SKM-1 (cell line): ENCODE data around the gene GRID1.

Experiments used
- DNase-seq: peaks from one replicate; lab custom pipeline; 2025; ENCODE audit not compliant: unreplicated experiment; lab: John Stamatoyannopoulos, UW

Gene GRID1

DNA sequence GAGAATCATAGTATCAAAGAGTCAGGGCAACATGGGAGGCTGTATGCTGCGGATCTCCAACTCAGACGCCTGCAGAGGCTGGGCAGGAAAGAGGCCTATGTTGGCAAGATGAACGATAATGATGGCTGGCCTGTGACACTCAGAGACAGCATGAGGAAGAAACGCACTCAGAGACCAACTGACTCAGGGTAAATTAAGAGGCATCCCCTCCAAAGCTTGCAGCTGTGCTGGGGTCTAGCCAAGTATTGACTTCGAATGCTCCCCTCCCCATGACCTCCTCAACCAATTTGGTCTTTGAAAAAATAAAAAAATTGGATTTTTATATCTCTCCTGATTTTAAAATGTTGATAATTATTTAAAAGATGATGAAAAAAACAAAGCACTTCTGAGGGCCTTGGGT lies 718.9 kb downstream of the GRID1 start:
- DNase-seq = no peak

DNA sequence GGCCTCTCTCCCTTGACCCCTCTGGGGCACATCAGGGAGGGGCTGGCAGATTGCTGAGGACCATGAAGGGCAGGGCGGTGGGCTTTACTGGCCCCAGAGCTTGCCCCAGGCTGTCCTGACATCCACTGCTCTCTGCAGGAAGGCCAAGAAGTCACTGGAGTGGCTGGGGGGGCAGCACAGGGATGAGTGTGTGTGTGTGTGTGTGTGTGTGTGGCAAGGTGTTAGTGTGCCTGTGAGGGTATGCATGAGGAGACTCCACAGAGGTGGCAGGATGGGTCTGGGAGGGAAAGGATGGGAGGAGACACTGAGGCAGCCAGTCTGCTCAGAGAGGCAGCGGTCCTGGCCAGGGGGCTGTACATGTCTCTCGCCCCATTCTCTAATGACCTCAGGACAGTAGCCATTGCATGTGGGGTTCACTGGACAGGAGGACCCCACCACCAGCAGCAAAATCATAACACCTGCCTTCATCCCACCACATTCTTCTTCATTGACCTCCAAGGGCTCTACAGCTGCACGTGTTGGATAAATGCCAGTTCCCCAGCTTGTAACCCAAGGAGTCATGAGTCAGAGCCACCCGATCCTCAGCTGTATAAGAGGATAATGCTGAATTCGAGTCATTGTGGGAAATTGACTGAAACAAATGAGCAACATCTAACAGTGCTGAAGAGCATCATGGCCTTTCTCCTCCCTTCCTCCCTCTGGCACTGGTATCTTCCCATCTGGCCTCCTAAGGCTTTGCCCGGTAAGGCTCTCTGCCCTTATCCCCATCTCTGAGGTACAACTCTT lies 720.5 kb downstream of the GRID1 start:
- no peak for DNase-seq

DNA sequence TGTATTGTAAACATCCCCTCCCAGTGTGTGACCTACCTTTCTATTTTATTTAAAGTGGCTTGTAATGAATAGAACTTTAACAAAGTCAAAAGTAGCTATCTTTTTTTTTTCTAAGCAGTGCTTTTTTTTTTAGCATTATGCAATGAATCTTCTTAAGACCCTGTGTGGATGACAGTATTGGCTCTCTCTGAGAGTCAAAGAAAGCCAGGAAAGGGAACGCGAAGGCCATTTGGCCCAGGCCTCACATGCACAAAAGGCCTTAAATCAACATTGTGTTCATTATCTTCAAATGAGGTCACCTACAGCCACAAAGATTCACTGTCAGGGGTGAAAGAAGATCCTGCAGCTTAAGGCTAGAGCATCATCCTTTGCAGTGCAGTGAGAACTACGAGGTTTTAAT lies 721.5 kb downstream of the GRID1 start:
- DNase-seq = no peak

DNA sequence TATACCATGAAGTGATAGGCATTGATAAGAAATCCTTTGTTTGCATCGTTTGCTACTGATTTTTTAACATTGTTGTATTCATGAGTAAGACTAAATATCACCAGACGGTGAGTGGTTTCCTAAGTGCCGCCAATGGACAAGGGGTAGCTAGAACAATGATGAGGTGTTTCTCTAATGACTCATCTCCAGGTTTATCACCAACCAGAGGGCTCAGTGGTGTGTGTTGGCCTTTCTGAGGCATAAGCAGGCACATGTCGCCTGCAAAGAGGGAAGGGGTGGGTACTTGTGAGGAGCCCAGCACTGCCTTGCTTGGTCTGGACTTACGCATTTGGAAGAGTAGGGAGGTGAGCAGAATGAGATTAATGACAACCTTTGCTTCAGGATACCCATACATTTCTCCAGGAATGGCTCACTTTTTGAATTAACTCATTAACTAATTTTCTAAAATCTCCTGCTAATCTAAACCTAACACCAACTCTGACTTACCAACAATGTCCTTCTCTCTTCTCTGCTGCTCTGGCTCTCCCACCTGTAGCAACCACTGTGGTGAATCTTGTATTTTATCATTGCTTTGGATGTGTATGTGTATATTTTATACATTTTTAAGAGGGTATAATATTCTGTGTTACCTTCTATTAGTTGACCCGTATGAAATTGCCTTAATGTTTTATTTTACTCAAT lies 722.6 kb downstream of the GRID1 start:
- DNase-seq = no peak

DNA sequence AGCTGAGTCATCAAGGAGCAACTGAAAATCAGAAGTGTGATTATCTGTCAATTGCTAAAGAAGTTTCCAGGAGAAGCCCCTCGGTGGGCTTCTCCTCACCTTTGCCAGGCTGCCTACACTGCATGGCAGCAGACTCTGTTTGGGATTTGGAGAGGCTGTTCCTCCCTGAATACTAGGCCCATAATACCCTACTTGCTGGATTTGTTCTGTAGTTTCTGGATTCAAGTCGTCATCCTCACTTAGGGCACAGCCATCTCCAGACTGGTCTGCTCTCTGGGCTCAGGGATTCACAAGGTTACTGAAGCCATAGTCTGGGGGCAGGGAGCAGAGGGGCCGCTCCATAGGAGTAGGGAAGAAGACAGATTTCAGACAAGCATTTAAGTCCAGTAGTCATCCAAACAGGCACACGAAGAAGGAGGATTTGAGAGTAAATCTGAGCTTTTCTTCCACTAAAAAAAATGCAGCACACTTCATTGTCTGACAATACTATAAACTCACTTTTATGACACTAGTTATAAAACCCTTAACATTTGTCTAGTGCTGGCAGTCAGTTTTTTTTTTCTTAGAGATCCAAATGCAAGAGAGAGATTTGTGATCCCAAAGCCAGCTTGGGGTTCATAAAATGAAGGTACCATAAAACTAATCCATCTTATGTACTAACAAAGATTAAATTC lies 723.3 kb downstream of the GRID1 start:
- no peak for DNase-seq

DNA sequence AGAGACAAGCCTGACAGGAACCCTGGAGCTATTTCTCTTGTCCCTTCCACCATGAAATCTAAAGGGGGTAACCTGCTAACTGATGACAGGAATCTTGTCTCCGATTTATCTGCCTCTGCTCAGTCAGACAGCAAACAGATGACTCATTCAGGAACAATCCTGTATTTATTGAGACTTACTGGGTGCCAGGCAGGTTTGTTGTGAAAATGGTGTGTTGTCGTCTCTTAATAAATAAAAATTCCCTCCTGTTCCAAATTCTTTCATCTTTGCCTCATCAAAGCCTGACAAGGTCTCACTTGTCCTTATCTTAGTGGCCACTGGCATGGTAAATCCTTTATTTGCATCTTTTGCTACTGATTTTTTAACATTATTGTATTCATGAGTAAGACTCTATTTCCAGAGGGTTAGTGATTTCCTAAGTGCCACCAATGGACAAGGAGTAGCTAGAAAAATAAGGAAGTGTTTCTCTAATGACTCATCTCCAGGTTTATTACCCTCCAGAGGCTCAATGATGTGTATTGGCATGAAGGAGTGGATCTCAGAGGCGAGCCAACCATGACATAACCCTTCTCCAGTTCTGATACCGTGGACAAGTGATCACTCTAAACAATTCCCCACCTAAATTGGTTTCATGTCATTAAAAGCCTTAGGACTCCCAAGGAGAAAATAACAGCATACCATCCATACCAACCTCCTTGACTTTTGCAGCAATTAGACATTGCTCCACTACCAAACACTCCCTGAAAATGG lies 724.0 kb downstream of the GRID1 start:
- DNase-seq = no peak

DNA sequence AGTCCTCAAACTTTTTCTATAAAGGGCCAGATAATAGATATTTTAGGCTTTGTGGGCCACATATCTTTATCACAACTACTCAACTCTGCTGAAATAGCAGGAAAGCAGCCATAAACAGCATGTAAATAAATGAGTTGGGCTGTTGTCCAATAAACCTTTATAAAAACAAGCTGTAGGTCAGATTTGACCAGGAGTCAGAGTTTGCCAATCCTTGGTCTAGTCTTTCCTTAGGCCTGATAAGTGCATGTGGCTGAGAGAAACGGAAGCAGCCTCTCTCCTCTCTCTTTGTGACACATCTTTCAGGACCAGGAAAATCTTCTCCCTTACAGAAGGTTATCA lies 724.5 kb downstream of the GRID1 start:
- no peak for DNase-seq

DNA sequence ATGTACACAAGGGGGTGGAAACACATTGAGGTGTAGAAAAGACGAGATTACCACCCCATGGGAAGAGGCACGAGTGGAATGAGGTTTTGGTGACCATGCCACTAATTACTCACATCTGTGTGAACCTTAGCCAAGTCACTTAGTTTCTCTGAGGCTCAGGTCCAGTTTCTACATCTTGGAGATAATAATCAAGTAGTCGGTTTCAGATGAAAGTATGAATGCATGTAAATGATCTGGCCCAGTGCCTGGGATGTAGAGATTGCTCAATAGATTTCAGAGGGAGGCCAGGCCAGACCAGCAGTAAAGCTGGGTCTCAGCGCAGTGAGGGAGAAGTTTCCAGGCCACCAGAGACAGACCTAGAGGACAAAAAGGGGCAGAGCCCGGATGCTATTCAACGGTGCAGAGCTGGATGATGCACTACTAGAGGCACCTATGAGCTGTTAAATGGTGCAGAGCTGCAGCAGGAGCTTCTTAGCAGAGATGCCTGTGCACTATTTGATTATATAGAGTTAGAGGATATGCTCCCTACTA lies 725.1 kb downstream of the GRID1 start:
- no peak for DNase-seq

DNA sequence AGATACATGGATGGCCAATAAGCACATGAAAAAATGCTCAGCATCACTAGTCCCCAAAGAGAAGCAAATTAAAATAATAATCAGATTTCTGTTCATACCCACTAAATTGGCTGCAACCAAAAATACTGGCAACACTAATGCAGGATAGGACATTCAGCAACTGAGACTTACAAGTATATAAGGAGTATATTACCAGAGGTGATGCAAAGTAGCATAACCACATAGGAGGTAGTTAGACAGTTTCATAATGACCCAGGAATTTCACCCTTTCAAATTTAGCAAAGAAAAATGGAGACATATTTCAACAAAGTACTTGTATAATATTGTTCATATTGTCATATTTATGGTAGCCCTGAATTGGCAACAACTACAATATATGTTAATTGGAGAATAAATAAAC lies 727.8 kb downstream of the GRID1 start:
- no peak for DNase-seq

DNA sequence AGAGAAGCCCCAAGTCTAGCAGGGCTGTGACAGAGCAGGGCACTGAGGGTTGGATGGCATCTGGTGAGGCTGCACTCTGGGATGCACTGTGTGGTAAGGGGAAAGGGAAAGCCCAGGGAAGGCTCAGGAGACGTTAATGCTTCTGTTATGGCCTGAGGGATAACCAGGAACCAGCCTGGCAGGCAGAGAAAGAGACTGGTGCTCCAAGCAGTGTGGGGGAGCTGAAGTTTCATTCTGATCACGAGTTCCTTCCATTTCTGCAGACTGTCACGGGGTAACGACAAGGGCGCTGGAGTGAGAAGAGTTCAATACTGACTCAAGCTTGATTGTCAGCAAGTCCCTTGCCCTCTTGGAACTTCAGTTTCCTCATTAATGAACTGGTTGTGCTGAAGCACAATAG lies 730.9 kb downstream of the GRID1 start:
- DNase-seq = no peak

DNA sequence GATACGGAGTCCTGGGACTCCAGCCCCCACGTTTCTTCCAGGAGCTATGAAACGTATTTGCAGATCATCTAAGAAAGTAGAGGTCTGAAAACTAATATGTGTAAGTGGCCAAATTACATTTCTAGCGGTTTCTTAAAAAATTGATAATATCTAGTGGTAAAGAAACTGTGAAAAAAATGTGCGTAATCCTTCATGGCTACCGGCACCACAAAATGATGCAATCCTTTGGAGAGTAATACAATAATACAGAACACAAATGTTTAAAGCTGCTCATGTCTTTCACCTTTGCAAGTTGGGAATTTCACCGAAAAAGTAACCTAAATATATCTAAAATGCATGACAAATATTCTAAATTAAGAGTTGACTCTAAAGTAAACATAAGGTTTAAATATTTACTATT lies 742.1 kb downstream of the GRID1 start:
- DNase-seq = no peak

DNA sequence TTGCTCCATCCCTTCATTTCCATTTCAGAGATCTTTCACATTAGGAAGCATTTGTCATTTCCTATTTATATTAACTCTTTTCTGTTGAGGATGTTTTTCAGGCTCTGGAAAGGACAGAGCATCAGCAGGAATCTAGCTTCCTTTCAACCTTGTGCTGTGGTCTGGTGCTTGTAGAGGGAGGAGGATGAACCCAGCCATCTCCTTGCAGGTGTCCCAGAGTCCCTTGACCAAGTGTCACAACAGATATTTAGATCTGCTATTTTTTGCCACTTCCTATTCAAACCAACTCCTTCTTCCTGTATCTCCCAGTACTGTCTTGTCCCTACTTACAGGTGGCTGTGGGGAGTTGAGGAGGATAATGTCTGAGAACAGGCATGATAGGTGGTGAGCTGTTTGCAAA lies 742.8 kb downstream of the GRID1 start:
- DNase-seq = no peak

DNA sequence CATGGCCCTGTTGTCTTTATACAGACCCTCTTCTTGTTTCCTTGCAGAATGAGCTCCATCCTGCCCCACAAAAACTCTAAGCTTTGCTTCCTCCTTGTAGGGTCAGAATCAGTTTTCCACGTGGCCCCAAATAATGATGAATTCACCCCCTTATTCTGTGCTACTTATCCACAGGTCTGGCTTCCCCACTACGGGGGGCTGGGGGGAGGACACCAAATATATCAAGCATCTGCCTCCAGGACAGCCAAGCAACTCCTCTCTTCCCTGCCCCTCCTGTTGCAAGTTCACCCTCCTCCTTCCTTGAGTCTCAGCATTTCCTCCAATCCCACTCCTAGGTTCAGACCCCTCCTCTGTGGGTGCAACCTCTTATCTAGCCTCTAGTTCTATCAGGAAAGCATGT lies 743.3 kb downstream of the GRID1 start:
- DNase-seq = no peak

DNA sequence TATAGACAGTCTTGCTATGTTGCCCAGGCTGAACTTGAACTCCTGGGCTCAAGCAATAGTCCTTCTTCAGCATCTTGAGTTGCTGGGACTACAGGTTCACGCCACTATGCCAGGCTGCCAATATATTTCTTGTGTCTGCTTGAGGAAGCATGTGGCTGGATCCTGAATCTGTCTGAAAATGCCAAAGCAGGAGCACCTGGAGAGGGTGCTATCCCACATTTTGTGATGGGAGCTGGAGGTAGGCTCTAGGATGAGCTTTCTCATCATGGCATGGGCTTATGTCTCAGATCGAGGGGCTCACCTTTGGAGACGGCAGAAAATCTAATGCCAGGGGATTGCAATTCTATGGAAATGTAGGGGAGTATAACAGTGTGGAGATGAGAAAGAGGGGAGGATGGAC lies 744.2 kb downstream of the GRID1 start:
- DNase-seq = no peak

DNA sequence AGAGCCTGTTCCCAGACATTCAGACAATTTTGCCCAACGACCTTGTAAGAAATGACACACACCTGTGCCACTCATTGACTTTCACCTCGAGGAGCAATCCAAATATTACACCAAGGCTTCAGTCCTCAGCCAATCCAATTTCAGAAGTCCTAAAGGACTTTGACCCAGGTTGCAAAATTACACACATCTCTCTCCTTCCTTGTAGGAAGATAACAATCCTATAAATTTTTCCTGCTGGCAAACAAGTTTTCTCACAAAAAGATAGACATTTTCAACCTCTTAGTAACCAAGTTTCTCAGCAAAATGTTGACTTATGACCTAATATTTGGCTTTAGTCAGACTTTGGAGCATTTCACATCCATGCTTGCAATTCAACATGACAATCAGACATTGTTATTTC lies 745.0 kb downstream of the GRID1 start:
- DNase-seq = no peak

DNA sequence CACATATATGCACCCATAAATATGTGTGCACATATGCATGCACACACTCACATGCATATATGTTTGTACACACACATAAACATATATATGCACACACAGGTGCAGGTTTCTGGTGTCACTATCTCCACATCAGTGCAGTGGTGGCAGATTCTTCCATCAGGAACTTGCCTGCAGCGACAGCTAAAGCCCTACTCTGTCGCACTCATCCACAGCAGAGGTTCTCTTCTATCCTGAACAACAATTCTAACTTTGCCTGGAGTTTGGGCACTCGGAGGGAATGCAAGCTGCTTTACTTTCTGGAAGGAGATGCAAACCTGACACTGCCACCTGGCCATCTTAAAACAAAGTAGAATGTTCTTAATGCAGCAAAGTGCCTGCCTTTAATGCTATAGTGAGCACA lies 745.8 kb downstream of the GRID1 start:
- no peak for DNase-seq

DNA sequence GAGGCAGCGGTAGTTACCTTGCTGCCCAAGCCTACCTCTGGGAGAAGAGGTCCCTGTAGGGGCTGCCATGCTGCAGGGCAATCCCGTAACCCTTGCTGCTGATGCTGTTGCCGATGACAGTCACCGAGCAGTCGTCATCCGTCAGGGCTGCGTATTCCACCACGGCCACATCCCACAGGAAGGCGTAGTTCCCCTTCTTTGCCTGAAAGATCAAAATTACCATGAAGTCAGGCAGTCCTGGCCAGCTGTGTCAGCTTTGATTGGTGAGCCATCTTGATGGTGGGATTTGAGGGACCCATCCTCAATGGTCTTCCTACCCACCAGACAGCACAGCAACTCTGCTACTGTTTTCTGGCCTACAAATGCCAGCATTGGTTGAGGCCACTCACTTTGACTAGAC lies 746.8 kb downstream of the GRID1 start:
- DNase-seq = no peak

DNA sequence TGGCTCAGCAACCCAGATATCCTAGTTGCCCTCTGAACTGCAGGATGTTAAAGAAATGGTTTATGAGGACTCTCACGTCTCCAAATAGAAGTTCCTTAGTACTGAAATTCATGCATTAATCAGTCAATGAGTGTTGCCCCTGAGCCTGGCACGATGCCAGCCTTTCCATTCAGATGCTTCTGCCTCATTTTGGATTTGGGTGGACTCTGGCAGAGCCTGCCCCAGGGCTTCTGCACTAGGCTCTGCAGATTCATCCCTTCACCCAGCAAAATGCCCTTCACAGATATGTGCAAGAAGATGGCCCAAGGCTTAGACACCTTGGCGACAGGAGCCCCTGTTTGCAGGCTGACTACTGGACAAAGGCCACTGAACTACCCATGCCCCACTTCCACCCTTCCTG lies 747.8 kb downstream of the GRID1 start:
- DNase-seq = no peak

DNA sequence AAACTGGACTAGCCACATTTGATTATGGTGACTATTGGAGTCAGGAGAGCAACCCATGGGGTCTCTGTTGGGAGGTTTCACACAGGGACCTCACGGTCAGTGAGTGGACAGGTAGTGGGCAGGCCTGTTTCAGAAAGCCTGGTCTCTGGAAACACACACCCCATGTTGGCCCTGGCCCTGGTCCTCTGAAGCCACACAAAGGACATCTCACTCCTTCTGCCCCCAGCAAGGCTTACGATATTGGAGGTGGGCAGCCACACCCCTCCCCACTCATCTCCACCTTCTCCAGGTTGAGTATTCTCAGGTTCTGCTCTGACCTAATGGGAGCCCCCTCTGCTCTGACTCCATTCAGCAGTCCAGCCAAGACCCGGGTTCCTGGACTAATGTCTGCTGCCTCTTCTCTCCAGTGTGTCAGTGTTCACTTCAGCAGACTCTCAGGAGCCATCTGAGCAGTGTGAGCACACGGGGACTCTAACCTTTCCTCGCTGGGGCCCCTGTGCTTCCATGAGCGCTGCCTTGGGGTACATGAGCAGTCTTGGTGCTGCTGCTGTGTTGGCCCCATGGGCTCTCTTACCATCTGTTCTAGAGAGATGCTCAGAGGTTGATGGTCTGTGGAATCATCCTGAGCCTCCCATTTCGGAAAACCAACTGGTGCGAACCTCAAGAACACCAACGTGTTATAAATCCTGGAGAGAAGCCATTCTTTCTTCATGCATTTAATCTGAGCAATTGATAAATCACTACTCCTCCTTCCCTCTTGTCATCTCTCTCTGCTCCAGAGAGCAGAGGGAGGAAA lies 748.6 kb downstream of the GRID1 start:
- no peak for DNase-seq

DNA sequence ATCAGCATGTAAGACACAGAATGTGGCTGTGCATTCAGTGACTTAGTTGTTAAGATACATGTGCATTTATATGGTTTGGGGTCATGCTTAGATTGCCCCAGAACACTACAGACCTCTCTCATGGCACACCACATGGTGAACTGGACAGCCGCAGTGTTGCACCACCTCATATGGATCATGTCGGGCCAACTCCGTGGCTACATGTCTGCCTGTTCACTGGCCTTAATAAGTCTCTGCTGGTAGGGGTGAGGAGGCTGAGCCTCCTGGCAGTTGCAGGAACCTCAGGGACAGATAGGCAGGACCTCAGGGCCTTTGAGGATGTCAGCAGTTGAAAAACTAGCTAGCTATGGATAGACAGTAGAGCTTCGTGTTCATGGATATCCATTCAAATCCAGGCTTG lies 751.0 kb downstream of the GRID1 start:
- no peak for DNase-seq

DNA sequence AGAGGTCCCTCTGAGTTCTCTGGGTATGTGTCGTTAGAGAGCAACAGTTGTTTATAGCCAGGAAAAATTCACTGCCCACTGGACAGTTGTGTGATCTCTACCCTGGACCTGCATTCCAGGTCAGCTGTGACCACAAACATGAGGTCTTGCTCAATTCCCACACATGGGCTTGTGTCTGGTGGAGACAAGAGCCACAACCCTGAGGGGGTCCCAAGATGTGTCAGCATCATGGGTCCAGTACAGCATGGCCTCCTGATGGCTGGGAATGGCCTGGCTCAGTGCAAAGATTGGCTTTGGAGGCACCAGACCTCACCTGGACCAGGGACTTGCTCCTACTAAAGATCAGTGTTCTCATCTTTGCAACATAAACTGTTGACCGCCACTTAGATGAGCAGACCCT lies 751.6 kb downstream of the GRID1 start:
- no peak for DNase-seq
